Panc1 (cell line): ENCODE data around the gene NPW. TPM values are rescaled to one million over a fixed set of nuclear protein-coding genes. Genes with fewer than 3 reads are reported as not detected.

Experiments used
- ATAC-seq: fragments of 200-7000 bp; cut with Tn5 transposase; 2 replicates; pipeline ENCODE4 v1.9.1; 2020; ENCODE audit warnings: mild to moderate bottlenecking, moderate library complexity
- BruUV-seq: library from RNA; stranded (reverse); fragments of 400-500 nt; replicated peaks from 2 replicates; lab custom pipeline; 2021; lab: Mats Ljungman, UMichigan
- CTCF ChIA-PET: fragments of 300-600 bp; sonication (Branson Sonifier 250); formaldehyde crosslinking; loops from one replicate; lab custom pipeline; 2022; ENCODE audit warnings: antibody characterized with exemption; lab: Charles Lee
- POLR2A ChIA-PET: fragments of 300-600 bp; sonication (Branson Sonifier 250); formaldehyde crosslinking; loops from one replicate; lab custom pipeline; 2022; ENCODE audit warnings: antibody characterized with exemption; lab: Charles Lee
- DNase-seq: peaks from one replicate; pipeline ENCODE4 v3.0.0-alpha.2; 2010; ENCODE audit warnings: low read depth, low spot score
- H3K27ac ChIP-seq: 2 replicates; pipeline ENCODE4 v1.5.1; 2011; ENCODE audit warnings: mild to moderate bottlenecking, low read length, inconsistent platforms
- H3K27me3 ChIP-seq: fragments of 200-500 bp; sonication (Bioruptor generic); 2 replicates; pipeline ENCODE4 v1.6.0; 2014; ENCODE audit warnings: low read length, inconsistent platforms; ENCODE audit not compliant: control insufficient read depth, insufficient read depth
- H3K36me3 ChIP-seq: fragments of 200-500 bp; sonication (Bioruptor generic); 2 replicates; pipeline ENCODE4 v1.5.1; 2014; ENCODE audit warnings: inconsistent platforms, mild to moderate bottlenecking, low read length, moderate library complexity; ENCODE audit not compliant: control insufficient read depth, insufficient read depth
- H3K4me1 ChIP-seq: 2 replicates; pipeline ENCODE4 v1.5.1; 2011; ENCODE audit warnings: inconsistent platforms, mild to moderate bottlenecking, low read length, moderate library complexity; ENCODE audit not compliant: control insufficient read depth, insufficient read depth
- H3K4me3 ChIP-seq, 2 experiments: 2 replicates each; pipeline ENCODE4 v1.5.1; 2011 to 2012; ENCODE audit warnings: low read depth in 2 of 2, low read length in 2 of 2, mild to moderate bottlenecking in 2 of 2, inconsistent platforms in 1 of 2, moderate library complexity in 1 of 2
- H3K9me3 ChIP-seq: fragments of 200-500 bp; sonication (Bioruptor generic); 2 replicates; pipeline ENCODE4 v1.5.1; 2014; ENCODE audit warnings: low read depth, mild to moderate bottlenecking, inconsistent platforms, low read length, moderate library complexity; ENCODE audit not compliant: control insufficient read depth, insufficient read depth
- POLR2AphosphoS5 ChIP-seq: IDR thresholded peaks from 2 replicates; pipeline ENCODE4 v1.6.1; 2012; ENCODE audit warnings: mild to moderate bottlenecking, low read depth, low read length, moderate library complexity
- SIN3A ChIP-seq: IDR thresholded peaks from 2 replicates; pipeline ENCODE4 v1.6.1; 2012; ENCODE audit warnings: low read depth, mild to moderate bottlenecking, low read length, moderate library complexity, borderline replicate concordance; ENCODE audit not compliant: insufficient read depth
- TCF7L2 ChIP-seq: IDR thresholded peaks from 2 replicates; pipeline ENCODE4 v1.6.1; 2011; ENCODE audit warnings: mild to moderate bottlenecking, low read depth, low read length, inconsistent platforms
- in situ Hi-C: cut with HindIII; loops from 2 replicates; pipeline ENCODE4 v1.10.0; 2016; ENCODE audit warnings: low sequenced_read_pairs, low pct_unique_long_range_greater_than_20kb
- intact Hi-C: fragments of 100-400 bp; cut with micrococcal nuclease; formaldehyde crosslinking; loops from one replicate; pipeline ENCODE4 v1.10.0; 2022; ENCODE audit not compliant: unreplicated experiment
- total RNA-seq: library from RNA; stranded (reverse); gene quantifications from one replicate; pipeline ENCODE4 v1.2.1, GENCODE V29; 2021; ENCODE audit not compliant: unreplicated experiment
- TF ChIP-seq, protein P1 (sequence below), 2 experiments: IDR thresholded peaks; 2 replicates each; pipeline ENCODE4 v1.6.1; 2011 to 2012; ENCODE audit warnings: low read depth in 2 of 2, control low read depth in 1 of 2, low read length in 1 of 2, mild to moderate bottlenecking in 1 of 2, moderate library complexity in 1 of 2; ENCODE audit not compliant: insufficient read depth in 1 of 2
- TF ChIP-seq, protein P2 (sequence below): fragments of 450-650 bp; IDR thresholded peaks from 2 replicates; pipeline ENCODE4 v1.5.1; 2017; ENCODE audit warnings: mild to moderate bottlenecking

NPW gene
- total RNA-seq, 1 experiment from 2014 or later = 15.3 TPM

DNA sequence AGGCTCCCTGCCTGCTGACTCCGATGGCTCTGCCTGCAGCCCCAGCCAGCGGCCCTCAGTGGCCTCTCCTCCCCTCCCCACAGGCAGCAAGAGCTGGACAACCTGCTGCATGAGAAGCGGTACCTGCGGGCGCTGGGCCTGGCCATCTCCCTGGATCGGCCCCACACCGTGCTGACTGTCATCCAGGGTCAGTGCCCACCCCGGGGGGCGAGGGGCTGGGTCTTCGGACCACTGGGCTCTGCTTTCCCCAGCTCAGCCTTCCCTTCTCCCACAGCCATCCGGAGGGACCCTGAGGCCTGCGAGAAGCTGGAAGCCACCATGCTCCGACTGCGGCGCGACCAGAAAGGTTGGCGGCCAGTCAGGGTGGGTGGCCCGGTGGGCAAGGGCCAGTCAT lies 41.7 kb upstream of the NPW start:
- Histone ChIP-seq H3K27me3 (no peaks in the 10 kb centered on the region), H3K4me1 (peaks cover 35% of the 10 kb centered on the region), H3K4me3 (no peak overlapping the region), H3K27ac (no peak overlapping the region), H3K36me3 (no peaks in the 10 kb centered on the region; the same call in 1 of the 2 replicates), H3K9me3 (no peaks in the 10 kb centered on the region)
- no TSS peak for BruUV-seq
- ATAC-seq (no peak), DNase-seq (no peak)
- intact Hi-C loops (no loop called here), in situ Hi-C loops (no loop called here)
- TF ChIP-seq, protein P1, sequence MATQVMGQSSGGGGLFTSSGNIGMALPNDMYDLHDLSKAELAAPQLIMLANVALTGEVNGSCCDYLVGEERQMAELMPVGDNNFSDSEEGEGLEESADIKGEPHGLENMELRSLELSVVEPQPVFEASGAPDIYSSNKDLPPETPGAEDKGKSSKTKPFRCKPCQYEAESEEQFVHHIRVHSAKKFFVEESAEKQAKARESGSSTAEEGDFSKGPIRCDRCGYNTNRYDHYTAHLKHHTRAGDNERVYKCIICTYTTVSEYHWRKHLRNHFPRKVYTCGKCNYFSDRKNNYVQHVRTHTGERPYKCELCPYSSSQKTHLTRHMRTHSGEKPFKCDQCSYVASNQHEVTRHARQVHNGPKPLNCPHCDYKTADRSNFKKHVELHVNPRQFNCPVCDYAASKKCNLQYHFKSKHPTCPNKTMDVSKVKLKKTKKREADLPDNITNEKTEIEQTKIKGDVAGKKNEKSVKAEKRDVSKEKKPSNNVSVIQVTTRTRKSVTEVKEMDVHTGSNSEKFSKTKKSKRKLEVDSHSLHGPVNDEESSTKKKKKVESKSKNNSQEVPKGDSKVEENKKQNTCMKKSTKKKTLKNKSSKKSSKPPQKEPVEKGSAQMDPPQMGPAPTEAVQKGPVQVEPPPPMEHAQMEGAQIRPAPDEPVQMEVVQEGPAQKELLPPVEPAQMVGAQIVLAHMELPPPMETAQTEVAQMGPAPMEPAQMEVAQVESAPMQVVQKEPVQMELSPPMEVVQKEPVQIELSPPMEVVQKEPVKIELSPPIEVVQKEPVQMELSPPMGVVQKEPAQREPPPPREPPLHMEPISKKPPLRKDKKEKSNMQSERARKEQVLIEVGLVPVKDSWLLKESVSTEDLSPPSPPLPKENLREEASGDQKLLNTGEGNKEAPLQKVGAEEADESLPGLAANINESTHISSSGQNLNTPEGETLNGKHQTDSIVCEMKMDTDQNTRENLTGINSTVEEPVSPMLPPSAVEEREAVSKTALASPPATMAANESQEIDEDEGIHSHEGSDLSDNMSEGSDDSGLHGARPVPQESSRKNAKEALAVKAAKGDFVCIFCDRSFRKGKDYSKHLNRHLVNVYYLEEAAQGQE (IDR thresholded peaks at IDR 0.05; ENCODE audit: insufficient read depth in 1 of 2, low read depth in 2 of 2, low read length in 1 of 2) = no peak
- TF ChIP-seq SIN3A (no peak), POLR2AphosphoS5 (no peak), TCF7L2 (no peak)
- TF ChIP-seq, protein P2, sequence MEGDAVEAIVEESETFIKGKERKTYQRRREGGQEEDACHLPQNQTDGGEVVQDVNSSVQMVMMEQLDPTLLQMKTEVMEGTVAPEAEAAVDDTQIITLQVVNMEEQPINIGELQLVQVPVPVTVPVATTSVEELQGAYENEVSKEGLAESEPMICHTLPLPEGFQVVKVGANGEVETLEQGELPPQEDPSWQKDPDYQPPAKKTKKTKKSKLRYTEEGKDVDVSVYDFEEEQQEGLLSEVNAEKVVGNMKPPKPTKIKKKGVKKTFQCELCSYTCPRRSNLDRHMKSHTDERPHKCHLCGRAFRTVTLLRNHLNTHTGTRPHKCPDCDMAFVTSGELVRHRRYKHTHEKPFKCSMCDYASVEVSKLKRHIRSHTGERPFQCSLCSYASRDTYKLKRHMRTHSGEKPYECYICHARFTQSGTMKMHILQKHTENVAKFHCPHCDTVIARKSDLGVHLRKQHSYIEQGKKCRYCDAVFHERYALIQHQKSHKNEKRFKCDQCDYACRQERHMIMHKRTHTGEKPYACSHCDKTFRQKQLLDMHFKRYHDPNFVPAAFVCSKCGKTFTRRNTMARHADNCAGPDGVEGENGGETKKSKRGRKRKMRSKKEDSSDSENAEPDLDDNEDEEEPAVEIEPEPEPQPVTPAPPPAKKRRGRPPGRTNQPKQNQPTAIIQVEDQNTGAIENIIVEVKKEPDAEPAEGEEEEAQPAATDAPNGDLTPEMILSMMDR = no peak
- CTCF ChIA-PET = no interaction called here
- POLR2A ChIA-PET = no interaction called here

DNA sequence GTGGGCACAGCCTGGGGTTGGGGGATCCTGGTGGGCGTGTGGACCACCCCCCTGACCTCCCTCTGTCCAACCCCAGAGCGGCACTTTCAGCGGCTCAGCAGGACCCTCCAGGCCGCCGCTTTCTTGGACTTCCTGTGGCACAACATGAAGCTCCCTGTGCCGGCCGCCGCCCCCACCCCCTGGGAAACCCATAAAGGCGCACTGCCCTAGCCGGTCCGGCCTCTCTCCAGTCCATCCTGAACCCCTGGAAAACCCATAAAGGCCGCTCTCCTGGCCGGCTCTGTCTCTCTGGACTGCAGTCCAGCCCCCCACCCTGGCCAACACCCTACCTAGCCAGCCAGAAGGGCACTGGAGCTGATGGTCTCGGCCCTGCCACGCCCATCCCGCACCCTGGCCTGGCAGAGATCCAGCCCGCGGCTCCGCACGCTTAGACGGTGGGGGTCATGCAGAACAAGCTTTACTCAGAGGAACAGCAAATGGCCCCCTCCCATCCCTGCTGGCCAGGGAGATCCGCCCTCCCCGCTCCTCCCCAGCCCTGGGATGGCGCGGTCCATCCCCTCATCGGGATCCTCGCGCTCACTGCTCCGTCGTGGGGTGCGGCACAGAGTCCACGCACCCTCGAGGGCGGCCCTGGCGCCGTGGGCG lies 41.0 kb upstream of the NPW start:
- ChIA-PET CTCF (no interaction called here), POLR2A (interaction anchor here (0.5 to 0.7 kb wide), 2 partner anchors 8 to 9 kb away, joined by 3 read pairs; no protein-coding TSS in a partner anchor)
- intact Hi-C loops = no loop called here
- H3K27ac ChIP-seq = no peak overlapping the region
- H3K27me3 ChIP-seq = no peaks in the 10 kb centered on the region
- peaks cover 36% of the 10 kb centered on the region for H3K4me1 ChIP-seq
- DNase-seq = no peak
- H3K36me3 ChIP-seq = no peaks in the 10 kb centered on the region; the same call in 1 of the 2 replicates
- H3K9me3 ChIP-seq = no peaks in the 10 kb centered on the region
- TF ChIP-seq POLR2AphosphoS5 (no peak), SIN3A (no peak), TCF7L2 (no peak)
- TF ChIP-seq, protein P1 (IDR thresholded peaks at IDR 0.05; ENCODE audit: insufficient read depth in 1 of 2, low read depth in 2 of 2, low read length in 1 of 2) = no peak
- TF ChIP-seq, protein P2 = no peak
- in situ Hi-C loops = no loop called here
- ATAC-seq = no peak
- H3K4me3 ChIP-seq = no peak overlapping the region
- no TSS peak for BruUV-seq
